DND-41 (cell line): ENCODE data around the gene SIAE.

Experiments
- EZH2 ChIP-seq: IDR thresholded peaks from 3 replicates; pipeline ENCODE4 v1.6.1; 2012; ENCODE audit warnings: borderline replicate concordance, low read depth, mild to moderate bottlenecking, moderate library complexity, low read length, inconsistent platforms; ENCODE audit not compliant: severe bottlenecking
- TF ChIP-seq, protein P1 (sequence below): IDR thresholded peaks from 2 replicates; pipeline ENCODE4 v1.5.1; 2012; ENCODE audit warnings: borderline replicate concordance, low read length, moderate library complexity, mild to moderate bottlenecking; ENCODE audit not compliant: poor library complexity, severe bottlenecking; ENCODE audit errors: extremely low read depth

DNA sequence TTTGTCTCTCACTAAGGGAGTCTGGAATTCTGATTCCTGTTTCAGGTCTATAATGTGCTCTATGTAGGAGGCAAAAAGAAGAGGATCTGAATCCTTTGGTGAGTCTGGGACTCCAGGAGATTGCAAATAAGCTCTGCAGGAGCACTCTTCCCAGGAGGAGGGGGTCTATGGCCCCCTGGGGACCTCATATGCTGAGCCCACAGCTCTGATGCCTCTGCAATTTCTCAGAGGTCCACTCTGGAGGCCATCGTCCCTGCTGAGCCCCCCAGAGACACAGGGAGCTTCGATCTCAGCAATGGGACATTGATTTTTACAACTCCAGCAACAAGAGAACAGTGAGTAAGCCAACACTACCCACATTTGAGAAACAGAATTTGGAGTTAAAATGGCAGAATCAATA is 46.0 kb upstream of the SIAE start:
- TF ChIP-seq, protein P1, sequence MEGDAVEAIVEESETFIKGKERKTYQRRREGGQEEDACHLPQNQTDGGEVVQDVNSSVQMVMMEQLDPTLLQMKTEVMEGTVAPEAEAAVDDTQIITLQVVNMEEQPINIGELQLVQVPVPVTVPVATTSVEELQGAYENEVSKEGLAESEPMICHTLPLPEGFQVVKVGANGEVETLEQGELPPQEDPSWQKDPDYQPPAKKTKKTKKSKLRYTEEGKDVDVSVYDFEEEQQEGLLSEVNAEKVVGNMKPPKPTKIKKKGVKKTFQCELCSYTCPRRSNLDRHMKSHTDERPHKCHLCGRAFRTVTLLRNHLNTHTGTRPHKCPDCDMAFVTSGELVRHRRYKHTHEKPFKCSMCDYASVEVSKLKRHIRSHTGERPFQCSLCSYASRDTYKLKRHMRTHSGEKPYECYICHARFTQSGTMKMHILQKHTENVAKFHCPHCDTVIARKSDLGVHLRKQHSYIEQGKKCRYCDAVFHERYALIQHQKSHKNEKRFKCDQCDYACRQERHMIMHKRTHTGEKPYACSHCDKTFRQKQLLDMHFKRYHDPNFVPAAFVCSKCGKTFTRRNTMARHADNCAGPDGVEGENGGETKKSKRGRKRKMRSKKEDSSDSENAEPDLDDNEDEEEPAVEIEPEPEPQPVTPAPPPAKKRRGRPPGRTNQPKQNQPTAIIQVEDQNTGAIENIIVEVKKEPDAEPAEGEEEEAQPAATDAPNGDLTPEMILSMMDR = no peak
- no peak for TF ChIP-seq EZH2
